ENCODE results near the gene CNTNAP4.

Gene CNTNAP4

DNA sequence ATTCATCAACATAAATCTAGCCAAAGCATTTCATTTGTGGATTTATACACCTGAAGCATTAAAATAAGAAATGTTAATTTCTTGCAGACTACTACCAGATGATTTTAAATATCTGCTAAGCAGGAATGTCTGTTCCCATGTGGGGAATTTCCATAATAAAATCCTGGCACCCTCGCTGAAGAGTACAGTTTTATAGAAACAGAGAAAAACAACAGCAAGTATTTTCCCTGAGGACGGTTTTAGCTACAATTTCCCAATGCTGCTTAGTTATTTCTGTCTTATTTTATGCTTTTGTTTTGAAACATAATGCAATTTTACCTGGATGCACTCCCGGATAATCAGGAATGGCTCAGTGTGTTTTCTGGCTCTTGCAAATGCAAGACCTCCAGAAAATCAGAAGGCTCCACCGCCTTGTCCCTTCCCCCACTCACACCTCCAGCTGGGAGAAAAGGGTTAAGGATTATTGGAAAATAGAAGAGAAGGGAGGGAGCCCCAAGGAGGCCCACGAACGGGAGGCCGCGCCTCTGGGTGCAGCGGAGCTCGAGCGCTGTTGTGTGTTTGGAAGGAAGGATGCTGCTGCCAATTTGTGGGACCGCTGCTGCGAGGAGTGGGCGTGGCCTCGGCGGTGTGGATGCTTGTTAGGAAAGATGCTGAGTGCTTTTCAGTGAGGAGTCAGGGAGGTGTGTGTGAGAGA lies at the start of gene CNTNAP4:
TSS of gene CNTNAP4 (plus strand) at position 657 of the 694 bp plus-strand sequence. CDS start 262 bp downstream, outside the sequence.
- DNase-seq (ENCODE audit: low spot score): no peak

DNA sequence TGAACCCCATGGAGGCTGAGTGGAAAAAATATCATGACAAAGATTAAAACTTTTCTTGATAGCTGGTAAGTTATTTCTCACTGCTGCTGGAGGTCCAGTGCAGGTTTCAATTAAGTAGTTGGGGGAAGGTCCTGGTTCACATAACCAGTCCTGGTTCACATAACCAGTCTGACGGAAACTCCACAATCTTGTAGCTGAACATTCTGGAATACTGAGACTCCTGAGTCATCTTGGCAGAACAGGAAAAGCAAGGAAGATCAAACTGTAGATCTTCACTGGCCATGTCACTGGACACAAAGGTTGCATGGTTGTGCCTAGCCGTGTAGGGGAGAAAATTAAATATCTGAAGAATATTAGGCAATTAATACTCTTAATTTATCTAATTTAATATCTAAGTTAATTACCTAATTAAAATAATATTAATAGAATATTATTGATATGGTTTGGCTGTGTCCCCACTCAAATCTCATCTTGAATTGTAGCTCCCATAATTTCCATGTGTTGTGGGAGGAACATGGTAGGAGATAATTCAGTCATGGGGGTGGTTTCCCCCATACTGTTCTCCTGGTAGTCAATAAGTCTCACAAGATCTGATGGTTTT lies 48.6 kb upstream of the CNTNAP4 start:
- DNase-seq (ENCODE audit: low spot score): no peak

DNA sequence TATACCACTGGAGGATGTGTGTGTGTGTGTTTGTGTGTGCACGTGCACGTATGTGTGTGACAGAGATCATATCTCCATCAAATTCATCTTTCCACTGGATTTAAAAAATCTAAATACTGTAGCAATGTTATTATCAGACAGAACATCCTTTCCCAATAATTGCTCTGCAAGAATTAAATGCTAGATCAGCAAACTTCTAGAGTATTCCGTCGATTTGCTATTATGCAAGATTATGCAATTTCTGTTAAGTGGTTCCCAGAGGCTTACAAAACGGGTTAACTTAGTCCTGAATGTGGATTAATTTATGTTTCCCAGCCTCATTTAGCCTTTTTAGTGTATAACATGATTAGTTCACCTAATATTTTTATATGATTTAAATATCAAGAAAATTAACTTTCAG lies 44.5 kb upstream of the CNTNAP4 start:
- DNase-seq (ENCODE audit: low spot score): no peak

DNA sequence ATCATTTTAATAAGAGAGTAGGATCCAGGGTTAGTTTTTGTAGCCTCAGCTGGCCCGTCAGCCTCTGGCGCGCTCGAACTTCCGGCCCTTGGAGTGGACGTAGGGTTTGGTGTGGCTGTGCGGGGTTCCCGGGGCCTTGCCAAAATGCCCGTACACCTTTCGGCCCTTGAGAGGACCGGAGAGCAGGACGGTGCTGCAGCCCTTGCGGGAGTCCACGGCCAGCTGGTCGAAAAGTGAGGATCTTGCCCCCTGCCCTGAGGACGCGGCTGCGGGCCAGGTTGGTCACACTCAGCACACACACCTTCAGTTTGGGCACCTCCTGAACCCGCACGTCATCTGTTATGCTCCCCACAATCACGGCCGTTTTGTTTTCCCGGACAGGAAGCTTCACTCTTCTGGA lies 42.2 kb upstream of the CNTNAP4 start:
- no peak for DNase-seq (ENCODE audit: low spot score)

DNA sequence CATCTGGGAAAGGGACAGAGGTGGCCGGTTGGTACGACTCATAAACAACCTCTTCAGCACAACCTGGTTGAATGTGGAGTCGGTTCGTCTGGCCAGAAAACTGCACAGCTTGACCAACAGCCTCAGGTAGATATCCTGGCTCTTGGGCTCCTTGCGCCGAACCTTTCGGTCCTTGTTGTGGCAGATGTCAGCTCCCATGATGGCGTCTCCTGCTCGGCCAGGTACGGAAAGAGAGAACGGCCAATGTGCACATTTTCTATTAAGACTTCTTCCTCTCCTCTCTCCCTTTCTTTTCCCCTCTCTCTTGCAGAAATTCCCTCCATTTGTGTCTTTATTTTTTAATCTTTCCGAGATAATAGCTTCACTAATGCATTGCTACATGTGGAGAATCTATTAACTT lies 41.8 kb upstream of the CNTNAP4 start:
- no peak for DNase-seq (ENCODE audit: low spot score)

DNA sequence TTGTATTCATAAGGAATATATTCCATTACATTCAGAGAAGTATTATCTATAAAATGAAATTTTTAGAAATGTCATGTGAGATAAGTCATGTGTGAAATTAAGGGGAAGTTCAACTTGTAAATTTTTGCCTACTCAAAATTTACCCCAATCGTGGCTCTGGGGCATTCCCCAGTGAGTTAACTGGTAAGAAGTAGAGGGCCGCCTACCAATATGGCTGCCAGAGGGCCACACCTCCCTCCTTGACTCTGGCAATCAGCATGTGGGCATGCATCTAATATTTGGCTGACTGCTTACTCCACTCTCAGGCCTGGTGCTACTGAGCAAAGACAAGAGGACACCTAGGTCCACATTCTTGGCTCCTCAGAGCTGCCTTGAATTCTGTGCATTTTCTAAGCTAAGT lies 39.7 kb upstream of the CNTNAP4 start:
- no peak for DNase-seq (ENCODE audit: low spot score)

DNA sequence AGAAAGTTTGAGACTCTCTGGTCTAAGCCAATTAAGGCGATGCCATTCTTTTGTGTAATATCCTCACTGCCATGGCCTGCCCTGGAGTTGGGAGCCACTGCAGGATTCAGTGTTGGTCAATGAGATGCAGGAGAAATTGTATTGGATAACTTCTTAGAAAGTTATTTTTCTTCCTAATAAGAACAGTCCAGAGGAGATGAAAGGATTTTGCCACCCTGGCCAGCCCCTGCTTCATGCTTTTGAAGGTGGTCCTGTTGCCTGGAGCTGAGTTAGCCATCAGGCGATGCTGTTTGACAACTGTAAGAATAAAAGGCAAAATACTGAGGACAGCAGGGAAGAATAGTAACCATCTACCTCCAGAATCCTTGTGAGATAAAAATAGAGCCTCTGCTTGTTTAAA lies 35.4 kb upstream of the CNTNAP4 start:
- no peak for DNase-seq (ENCODE audit: low spot score)

DNA sequence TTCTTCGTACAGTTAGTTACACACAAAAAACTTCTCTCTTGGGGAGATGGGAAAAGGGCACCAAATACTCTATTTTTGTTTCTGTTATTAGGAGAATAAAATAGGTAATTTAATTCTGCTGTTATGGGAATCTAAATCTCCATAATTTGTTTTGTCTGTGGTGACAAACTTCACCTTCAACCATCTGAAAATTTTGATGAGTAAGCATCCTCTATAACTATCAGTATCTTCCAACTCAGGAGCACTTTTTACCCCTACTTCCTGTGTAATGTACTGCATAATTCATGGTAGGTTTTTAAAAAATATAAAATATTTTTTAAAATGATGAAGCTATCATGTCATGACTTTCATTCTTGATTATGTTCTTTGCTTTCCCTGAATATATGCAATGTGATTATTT lies 33.6 kb upstream of the CNTNAP4 start:
- DNase-seq (ENCODE audit: low spot score): no peak

DNA sequence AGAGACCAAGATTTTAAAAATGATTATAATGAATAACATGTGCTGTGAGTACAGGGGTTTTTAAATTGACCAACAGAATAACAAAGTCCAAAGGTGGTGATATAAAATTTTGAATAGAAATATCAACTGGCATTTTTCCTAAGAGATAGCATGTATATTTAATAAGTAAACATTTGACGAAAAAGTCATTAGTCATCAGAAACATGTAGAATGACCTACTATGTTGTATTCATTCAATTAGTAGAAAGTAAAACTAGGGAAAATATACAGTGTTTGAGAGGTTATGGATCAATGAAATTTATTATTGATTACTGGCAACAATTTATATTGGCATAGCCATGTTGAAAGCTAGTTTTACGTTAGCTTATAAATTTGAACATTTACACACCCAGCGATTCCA lies 30.6 kb upstream of the CNTNAP4 start:
- DNase-seq (ENCODE audit: low spot score): no peak

DNA sequence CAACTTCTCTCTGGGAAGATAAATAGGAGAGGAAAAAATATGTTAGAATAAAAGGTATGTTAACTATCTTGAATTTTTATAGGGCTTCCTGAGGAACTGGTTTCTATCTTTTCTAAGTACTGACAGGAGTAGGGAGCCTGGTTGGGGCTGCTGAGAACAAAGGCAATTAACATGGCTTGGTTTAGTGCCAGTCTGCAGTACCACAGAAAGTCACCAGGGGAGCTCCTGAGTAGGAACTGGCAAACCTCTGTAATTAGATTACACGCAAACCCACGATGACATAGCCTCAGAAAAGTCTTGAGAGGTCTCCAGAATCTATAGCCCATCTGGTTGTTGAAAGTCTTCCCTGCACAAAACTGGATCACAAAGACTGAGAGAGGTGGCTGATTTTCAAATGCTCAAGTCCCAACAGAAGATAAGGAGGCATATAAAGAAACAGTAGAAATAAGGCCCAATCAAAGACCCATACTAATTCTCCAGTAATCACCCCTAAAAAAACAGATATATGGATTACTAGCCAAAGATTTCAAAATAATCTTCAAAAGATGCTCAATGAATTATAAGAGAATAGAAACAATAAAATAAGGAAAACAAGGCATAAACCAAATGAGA lies 11.7 kb upstream of the CNTNAP4 start:
- DNase-seq (ENCODE audit: low spot score): no peak

DNA sequence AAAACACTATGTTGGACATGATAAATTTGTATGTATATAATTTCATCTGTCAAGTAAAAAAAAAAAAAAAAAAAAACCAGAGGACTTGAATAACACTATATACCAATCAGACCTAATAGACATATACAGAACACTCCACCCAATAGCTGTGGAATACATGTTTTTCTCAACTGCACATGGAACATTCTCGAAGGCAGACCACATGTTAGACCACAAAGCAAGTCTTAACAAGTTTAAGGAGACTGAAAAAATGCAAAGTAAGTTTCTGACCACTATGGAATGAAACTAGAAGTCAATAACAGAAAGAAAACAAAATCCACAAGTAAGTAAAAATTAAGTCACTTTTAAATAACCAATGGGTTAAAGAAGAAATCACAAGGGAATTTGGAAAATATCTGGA lies 8.4 kb upstream of the CNTNAP4 start:
- no peak for DNase-seq (ENCODE audit: low spot score)

DNA sequence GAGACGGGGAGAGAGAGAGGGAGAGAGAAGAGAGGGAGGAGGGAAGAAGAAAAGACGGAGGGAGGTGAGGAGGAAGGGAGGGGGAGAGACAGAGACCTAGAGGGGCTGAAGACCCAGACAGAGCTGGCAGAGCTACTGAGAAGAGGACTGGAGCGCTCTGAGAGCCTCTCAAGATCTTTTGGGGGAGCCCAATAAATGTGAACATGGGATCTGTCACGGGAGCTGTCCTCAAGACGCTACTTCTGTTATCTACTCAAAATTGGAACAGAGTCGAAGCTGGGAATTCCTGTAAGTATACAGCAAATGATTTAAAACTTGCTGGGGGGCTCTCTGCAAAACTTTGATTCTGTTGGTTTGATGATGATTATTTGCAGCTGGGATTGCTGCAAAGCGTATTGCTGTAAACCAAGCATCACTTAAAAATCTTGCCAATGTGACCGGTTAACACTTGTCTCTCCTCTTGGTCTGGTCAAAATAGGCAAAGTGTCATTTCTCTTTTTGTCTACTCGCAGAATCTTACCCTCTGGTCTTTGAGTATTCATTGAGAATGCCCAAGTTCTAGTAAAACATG lies 344 bp downstream of the CNTNAP4 start:
- no peak for DNase-seq (ENCODE audit: low spot score)

DNA sequence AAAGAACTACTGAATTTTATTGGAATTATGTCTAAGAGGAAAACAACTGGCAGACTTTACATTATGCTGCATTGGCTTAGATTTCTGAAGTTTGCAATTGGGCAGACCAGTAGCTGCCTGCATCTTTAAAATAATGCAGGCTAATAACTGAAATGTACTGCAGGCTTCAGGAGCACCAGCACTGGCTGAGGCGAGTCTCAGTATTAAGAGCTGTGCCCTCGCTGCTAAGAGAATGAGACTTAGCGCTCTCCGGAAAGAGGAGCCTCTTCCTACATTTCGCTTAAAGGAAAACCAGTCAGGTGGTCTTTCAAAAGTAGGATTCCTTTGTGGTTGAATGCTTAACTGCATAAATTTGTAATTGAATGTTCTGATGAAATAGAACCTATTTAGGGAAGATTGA lies 885 bp downstream of the CNTNAP4 start:
- DNase-seq (ENCODE audit: low spot score): no peak

DNA sequence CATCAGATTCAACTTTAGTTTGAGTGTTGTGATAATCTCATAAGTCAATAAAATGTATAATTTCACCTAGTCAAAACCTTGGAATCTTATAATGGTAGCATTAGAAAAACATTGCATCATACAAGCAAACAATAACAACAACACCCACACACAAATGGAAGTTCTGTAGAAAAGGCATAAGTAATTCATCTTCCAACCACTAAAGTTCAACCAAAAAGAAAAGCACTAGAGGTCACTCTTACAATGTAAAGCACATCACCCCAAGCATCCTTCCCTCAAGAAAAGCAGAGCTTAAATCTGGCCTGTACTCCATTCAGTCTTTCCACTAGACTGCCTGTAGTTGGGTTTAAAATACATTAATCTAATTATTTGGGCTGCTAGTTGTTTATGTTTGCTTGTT lies 1.8 kb downstream of the CNTNAP4 start:
- no peak for DNase-seq (ENCODE audit: low spot score)

DNA sequence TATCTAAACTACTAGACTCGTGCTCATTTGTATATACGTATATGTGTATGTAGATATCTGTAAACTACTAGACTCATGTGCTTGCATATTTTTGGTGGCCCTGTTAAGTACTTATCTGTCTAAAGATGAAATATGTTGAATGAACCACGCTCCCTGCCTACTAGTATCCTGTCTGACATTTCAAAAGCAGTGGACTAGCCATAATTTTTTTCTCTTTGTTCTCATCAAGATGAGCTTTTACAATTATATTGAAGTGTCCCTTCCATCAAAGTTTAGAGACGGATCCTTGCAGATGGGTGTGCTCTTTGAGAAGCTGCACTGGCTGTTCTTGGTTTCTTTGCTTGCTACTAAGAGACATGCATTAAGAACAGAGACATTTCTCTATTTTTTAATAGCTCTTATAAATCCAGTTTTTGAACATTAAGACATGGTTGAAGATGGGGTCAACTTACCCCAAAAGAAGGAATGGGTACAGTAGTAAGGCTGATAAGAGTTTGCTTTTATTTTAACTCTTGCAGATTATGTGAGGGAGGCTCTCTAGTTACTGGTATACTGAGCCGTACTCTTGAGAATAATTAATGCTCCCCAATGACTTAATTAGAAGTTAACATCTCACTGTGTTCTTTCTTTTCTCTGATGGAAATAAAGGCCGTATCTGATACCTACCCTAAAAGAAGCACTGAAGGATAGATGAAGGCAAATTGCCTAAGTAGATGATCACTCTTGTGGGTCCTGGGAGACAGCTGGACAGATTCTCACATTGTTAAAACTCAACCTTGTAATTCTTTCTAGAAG lies 3.4 kb downstream of the CNTNAP4 start:
- DNase-seq (ENCODE audit: low spot score): no peak

DNA sequence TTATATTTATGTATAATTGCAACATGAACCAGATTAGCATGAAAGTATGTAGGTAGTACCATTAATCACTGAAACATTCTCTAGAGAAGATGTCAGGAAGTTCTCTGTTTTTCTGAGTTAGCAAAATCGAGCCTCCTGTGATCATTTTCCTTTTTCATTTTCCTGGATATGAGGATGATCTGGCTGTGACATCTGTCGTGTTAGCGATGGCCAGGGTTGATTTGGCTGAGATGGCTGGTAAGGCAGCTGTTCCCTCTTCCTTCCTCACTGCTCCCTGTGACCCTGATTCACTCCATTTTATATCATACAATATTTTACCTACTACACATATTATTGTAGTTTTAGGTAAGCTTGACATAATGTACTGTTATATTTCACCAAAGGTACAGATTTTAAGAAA lies 10.3 kb downstream of the CNTNAP4 start:
- DNase-seq (ENCODE audit: low spot score): no peak

DNA sequence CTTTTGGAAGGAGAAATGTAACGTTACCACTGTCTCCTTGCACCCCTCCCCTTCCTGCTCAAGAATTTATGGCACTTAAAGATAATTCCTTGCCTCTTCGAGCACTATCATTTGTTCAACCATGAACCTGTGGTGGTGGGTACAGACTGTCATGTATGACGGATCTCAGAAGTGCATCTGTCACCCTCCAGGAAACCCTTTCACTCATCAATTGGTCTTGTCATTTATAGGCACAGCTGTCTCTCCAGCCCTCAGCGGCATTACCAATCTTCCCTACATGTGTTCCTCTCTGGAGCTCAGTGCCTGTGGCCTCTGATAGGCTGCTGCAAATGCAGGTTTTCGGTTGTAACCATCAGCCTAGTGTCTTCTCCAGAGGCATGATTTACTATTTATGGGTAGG lies 15.0 kb downstream of the CNTNAP4 start:
- DNase-seq (ENCODE audit: low spot score): no peak

DNA sequence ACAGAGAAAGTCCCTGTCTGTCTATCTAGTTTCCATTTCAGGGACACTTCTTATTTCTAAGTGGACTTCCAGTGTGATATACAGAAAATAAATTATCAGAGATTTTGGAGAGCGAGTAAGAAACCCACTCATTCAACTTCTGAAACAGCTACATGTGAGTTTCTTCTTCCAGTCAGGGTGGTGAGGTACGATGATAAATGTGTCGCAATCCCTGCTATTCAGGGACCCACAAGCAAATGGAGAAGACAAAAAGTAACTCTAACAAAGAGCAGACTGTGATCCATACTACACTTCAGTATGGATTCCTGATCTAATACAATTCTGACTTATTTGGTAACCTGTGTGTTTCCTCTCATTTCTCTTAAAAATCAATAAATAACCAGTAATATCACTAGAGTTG lies 16.8 kb downstream of the CNTNAP4 start:
- DNase-seq (ENCODE audit: low spot score): no peak

DNA sequence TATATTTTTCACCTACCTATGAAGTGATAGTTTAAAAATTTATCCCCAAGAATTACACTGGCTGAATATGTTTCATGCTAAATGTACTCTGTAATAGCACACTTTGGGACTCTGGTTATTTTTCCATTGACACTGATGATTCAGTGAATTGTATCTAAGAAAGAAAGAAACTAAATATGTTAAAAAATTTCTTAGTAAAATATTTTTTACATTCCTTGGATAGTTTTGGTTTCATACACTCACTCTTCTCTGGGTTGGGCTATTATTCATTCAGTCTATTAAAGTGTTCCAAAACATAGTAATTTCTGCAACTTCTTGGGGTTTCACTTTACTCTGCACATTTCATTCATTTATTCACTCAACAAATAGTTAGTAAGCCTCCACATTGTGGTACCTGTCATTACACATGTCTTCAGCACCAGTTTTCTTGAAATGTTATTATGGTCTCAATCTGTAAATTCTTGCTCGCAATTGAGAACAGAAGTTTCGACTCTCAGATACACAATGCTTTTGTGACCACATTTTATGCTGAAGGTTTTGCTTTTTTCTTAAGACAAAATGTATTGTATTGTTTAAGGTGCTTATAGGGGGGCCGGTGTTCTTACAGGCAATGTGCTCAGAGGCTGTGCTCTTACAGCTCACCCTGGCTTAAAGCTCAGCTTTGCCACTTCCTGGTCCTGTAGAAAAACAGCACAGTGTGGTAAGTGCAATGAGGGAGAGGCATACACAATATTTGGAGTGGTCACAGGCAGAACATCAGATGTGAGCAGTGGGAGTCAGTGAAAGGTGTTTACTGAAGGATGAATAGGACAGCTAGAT lies 17.4 kb downstream of the CNTNAP4 start:
- no peak for DNase-seq (ENCODE audit: low spot score)

DNA sequence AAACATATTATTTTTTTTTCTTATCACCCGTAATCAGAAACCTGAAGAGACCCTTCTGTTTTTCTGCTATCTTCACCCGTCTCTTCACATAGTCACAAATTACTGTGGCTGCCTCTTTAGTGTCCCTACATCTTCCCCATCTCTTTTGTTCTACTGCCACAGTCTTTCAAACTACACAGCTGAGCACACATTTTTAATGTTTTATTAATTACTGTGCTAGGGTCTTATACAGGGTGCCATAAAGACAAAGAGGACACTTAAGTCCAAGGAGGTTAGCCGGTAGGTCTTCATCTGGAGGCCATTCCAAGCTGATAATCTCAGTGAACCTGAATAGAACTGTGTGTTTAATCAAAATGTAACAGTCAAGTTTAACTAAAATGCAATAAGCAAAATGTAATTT lies 20.7 kb downstream of the CNTNAP4 start:
- no peak for DNase-seq (ENCODE audit: low spot score)

DNA sequence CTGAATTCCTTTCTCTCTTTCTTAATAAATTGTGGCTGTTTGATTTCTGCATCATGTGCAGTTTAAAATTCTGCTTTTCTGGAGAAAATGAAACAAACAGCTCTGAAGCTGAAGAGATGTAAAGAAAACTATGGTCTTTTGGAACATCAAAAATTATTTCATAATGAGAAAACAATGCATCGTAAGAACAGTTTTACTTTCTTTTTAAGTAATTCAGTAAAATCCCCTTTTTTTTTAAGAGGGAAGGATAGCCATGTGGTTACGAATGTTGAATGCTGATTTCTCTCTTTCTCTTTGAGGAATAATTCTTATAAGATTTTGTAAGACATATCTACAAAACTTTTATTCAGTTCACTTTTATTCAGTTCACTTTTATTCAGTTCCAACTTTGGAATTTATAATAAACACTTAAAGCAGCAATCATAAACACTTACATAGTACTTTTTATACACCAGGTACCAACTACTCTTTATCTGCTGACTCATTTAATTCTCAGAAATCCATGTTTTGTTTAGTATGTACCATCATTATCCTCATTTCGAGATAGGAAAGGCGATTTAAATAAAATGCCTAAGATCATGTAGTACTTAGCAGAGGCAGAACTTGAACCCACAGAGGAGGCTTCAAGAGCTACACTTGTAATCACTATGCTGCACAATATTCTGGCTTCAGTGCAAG lies 26.6 kb downstream of the CNTNAP4 start:
- no peak for DNase-seq (ENCODE audit: low spot score)
